ENCODE measurements around the gene SMC1B. TPM values are rescaled to one million over a fixed set of nuclear protein-coding genes. Genes with fewer than 3 reads are reported as not detected.
A peak's percentile ranks its signal among the peaks of the same experiment; 100 is the strongest.
"Not testable (repeated sequence)": the region's sequence is repeated elsewhere in the genome, so short reads cannot be mapped to it uniquely, and the experiment has no call there.

SMC1B gene
- total RNA-seq, 1 donor from 2014 or later, result not detected

- DNase-seq, result no peak
Measured at GRCh38 chr22:45442116-45442515, 28.7 kb upstream of the SMC1B start.

DNA sequence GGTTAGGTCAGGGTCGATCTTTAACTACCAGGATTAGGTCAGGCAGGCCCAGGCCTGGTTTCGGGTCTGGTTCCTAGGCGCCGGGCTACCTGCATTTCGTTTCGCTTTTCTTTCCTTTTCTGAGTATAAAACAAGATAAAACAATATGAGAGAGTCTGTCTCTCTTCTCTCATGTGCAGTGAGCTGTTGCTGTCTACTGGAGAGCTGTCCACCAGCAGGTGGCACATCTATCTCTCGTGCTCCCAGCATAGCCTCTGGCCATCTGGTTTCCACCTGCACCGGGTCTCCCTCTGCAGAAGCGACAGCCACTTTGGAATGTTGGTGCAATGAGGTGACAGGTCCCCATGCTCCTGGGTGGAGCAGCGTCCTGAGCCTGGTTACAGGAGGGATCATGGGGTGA, 27.7 kb upstream of the SMC1B start:
- DNase-seq, result peak; percentile 60

GRCh38 chr22:45440688-45441087, 27.3 kb upstream of the SMC1B start:
- not testable (repeated sequence) for DNase-seq

DNA sequence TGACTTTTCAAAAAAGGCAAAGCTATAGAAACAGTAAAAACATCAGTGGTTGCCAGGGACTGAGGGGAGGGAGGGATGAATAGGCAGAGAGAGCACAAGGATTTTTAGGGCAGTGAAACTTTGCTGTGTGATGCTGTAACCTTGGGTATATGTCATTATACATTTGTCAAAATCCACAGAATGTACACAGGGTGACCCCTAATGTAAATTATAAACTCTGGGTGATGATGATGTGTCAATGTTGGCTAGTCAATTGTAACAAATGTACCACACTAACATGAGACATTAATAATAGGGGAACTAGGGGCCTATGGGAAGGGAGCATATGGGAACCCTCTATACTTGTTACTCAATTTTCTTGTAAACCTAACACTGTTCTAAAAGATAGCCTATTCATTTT, 24.9 kb upstream of the SMC1B start:
- no peak for DNase-seq

GRCh38 chr22:45436871-45437517, 23.6 kb upstream of the SMC1B start:
- not testable (repeated sequence) for DNase-seq

DNA sequence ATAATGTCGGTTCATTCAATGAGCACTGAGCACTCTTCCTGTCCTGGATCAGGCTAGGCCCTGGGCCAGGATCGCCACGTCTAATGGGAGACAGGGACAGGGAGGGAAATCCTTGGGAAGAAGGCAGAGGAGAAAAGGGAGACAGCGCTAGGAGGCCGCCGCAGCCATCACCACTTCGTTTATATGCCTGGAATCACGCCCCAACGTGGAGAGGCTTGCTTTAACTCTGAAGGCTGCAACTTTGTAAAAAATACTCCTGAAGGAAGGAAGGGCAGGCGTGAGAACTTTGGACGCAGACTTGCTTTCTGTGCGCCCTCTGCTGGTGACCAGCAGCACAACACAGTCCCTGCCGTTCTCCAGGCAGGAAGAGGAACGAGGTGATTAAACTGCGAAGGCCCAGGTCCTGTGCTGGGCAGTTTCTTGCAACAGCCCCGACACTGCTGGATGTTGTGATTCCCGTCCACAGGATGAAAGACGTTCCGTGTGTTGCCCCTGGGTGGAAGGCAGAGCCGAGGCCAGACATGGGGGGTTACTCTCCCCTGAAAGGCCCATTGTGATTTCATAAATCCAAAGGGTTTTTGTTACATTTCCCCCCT, 22.2 kb upstream of the SMC1B start:
- DNase-seq, result peak; percentile 95

DNA sequence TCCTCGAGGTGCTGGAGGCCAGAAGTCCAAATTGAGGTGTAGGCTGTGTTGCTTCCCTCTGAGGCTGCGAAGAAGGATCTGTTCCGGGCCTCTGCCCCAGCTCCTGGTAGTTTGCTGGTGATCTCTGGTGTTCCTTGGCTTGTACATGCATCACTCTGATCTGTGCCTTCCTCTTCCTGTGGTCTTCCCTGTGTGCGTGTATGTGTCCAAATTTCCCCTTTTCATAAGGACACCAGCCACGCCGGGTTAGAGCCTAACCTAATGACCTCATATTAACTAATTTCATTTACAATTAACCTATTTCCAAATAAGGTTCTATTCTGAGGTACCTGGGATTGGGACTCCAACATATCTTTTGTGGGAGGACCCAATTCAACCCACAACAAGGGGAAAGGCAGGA, 21.6 kb upstream of the SMC1B start:
- no peak for DNase-seq

- DNase-seq, result no peak
Measured at GRCh38 chr22:45430871-45431270, 17.5 kb upstream of the SMC1B start.

GRCh38 chr22:45429981-45430775, 16.8 kb upstream of the SMC1B start:
- DNase-seq, result no peak

DNA sequence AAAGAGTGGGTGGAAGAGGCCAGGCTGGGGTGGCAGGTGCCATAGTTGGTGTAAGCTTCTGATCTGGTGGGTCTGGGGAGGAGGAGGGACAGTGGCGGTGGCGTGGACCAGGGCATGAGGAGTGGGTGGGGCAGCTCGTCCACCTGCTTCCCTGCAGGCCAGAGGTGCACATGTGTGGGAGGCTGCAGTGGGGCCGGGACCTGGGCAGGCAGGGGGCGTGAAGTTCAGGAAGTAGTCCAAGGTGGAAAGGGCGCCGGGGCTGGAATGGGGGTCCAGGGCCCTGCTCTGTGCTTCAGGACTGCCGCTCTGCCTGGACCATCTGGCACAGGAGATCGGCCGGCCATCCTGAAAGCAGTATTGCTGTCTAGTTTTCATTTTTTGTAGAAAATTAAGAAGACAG, 16.0 kb upstream of the SMC1B start:
- DNase-seq, result no peak

DNA sequence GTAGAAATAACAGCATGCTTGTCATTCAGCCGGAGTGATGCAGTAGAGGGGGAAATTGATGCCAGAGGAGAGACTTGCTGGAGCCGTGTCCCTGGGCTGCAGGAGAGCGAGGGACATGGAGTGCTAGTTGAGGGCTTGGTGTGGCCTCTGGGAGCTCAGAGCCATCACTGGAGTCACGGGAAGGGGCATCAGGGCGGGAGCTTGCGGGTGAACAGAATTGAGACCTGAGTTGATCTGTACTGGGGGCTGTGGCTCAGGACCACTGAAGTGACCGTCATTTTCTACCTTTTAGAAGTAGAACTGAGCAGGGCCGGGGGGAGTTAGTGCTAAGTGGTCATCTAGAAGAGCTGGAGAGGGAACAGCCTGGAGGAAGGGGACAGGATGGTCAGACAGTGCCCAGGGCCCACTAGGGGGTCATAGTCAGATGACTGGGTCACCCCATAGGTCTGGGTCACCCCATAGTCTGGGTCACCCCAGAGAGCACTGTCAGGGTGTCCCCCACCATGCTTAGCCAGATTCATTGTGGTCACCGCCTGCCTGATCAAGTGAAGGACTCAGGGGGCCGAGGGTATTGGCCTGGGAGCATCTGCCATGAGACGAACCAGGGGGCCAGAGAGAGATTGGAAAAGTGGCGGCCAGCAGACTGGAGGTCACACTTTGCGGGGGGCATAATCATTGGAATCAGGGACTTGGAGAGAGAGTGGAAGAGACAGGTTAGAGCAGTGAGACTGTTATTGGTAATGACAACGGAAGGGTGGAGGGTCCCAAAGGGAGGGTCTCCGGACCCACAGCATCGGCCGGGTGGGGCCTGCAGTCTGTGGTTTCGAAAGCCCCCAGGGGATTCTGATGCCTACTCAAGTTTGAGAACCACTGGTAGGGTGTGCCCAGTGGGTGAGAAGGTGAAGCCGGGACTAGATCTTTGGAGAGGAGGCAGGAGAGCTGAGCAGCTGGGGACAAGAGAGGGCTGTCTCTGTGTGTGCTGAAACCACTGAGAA, 15.3 kb upstream of the SMC1B start:
- no peak for DNase-seq

DNA sequence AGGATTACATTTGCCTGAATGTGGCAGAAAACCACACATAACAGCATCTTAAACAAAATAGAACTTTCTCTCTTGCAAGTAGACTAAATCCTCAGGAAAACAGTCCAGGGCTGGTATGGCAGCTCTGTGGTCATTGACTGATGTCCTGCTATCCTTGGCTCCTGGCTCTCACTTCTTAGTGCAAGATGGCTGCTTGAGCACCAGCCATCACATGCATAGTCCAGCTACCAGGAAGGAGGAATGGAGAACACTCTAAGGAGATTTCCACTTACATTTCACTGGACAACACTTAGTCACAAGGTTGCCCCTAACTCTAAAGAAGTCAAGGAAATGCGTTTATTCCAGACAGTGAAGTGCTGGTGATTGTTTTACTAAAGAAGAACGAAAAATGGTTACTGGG, 13.7 kb upstream of the SMC1B start:
- no peak for DNase-seq

- DNase-seq, result no peak
Measured at GRCh38 chr22:45426387-45426786, 13.0 kb upstream of the SMC1B start.

DNA sequence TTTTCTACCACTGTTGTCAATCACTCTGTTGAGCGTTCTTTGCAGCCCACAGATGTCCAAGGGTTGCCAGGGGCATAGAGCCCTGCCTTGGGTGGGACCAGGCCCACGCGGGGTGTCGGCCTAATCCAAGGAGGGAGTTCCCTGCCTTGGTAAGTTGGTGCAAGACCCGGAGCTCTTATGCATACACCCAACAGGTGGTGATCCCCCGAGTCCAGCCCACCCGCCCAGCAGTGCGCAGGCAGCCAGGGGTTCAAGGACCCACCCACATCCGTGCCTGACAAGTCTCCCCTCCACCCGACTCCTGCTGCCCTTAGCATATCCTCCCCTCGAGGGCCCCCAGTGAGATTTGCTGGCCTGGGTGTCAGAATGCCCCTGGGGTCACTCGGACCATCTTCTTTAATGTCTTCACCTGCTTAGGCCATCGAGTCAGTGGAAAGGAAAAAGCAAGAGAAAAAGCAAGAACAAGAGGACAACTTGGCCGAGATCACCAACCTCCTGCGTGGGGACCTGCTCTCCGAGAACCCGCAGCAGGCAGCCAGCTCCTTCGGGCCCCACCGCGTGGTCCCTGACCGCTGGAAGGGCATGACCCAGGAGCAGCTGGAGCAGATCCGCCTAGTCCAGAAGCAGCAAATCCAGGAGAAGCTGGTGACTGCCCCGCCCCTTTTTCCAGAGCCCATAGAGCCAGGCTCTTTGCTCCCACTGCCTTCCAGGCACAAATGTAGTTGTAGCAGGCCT, 12.3 kb upstream of the SMC1B start:
- no peak for DNase-seq

DNA sequence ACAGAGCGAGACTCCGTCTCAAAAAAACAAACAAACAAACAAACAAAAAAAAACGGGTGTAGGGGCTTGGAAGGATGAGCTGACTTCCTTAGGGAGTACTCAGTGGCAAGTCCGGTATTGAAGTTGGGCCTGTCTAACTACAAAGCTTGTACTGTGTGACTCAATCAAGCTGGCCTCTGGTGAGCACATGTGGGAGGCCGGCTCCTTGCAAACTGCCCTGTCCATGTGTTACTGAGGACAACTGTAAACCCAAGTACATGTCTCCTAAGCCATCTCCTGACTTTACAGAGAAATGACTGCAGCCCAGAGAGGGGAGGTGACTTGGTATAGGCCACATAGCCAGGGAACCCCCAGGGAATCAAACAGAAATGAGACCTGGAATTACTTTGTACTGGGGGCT, 11.7 kb upstream of the SMC1B start:
- DNase-seq, result no peak

GRCh38 chr22:45424241-45424731, 10.9 kb upstream of the SMC1B start:
- no peak for DNase-seq

- DNase-seq, result no peak
Measured at GRCh38 chr22:45423524-45423923, 10.1 kb upstream of the SMC1B start.

GRCh38 chr22:45422237-45422983, 9.0 kb upstream of the SMC1B start:
- DNase-seq, result no peak

GRCh38 chr22:45421349-45422055, 8.1 kb upstream of the SMC1B start:
- no peak for DNase-seq

- no peak for DNase-seq
Measured at GRCh38 chr22:45420539-45420938, 7.1 kb upstream of the SMC1B start.

Data from dermis blood vessel endothelial cell (primary cell).